Naive thymus-derived CD4-positive, alpha-beta T cell (primary cell): ENCODE measurements around the gene XYLT1. TPM values are rescaled to one million over a fixed set of nuclear protein-coding genes. Genes with fewer than 3 reads are reported as not detected.
A peak's percentile ranks its signal among the peaks of the same experiment; 100 is the strongest.

Experiments
- ATAC-seq: fragments of 150-1000 bp; cut with Tn5 transposase; 2 replicates; pipeline ENCODE4 v1.10.0; 2021; ENCODE audit warnings: mild to moderate bottlenecking, moderate library complexity
- CTCF ChIA-PET: fragments of 350-600 bp; sonication (Branson Sonifier 250); formaldehyde crosslinking; loops from one replicate; lab custom pipeline; 2021; ENCODE audit warnings: antibody characterized with exemption; lab: Charles Lee
- POLR2A ChIA-PET: fragments of 350-600 bp; sonication (Branson Sonifier 250); formaldehyde crosslinking; loops from one replicate; lab custom pipeline; 2021; ENCODE audit warnings: antibody characterized with exemption, inconsistent platforms; lab: Charles Lee
- DNase-seq, 9 donors: peaks; one replicate each; pipeline versions ENCODE4 v3.0.0 to v3.0.0-alpha.2; 2020 to 2022; ENCODE audit warnings: mixed read lengths in 1 of 9
- H3K27ac ChIP-seq: one replicate; pipeline ENCODE4 v1.7.0; 2013; ENCODE audit warnings: mild to moderate bottlenecking, low read depth, low read length, moderate library complexity
- H3K27me3 ChIP-seq, 2 donors: one replicate each; pipeline ENCODE4 v1.7.0; 2013; ENCODE audit warnings: low read length in 2 of 2, mild to moderate bottlenecking in 2 of 2, moderate library complexity in 2 of 2; ENCODE audit not compliant: control insufficient read depth in 2 of 2, insufficient read depth in 2 of 2
- H3K36me3 ChIP-seq, 3 experiments: 1 replicate in 2 of 3; 2 replicates in 1 of 3; pipeline ENCODE4 v1.7.0; 2013; ENCODE audit warnings: low read length in 3 of 3, mild to moderate bottlenecking in 3 of 3, moderate library complexity in 1 of 3; ENCODE audit not compliant: insufficient read depth in 3 of 3, control insufficient read depth in 2 of 3
- H3K4me1 ChIP-seq, 2 donors: one replicate each; pipeline ENCODE4 v1.7.0; 2013; ENCODE audit warnings: low read length in 2 of 2, mild to moderate bottlenecking in 2 of 2, moderate library complexity in 1 of 2; ENCODE audit not compliant: control insufficient read depth in 2 of 2, insufficient read depth in 2 of 2
- H3K4me3 ChIP-seq: 2 replicates; pipeline ENCODE4 v1.7.0; 2013; ENCODE audit warnings: mild to moderate bottlenecking, low read length
- H3K9me3 ChIP-seq, 3 experiments: 1 replicate in 2 of 3; 2 replicates in 1 of 3; pipeline ENCODE4 v1.7.0; 2013; ENCODE audit warnings: low read length in 3 of 3; ENCODE audit not compliant: control insufficient read depth in 2 of 3
- H3K27ac Mint-ChIP-seq, 9 donors: one replicate each; pipeline ENCODE4 v1.8.0; 2020 to 2022; ENCODE audit warnings: mixed read lengths in 9 of 9, mild to moderate bottlenecking in 8 of 9, moderate library complexity in 5 of 9, inconsistent platforms in 2 of 9
- H3K27me3 Mint-ChIP-seq, 5 donors: one replicate each; pipeline ENCODE4 v1.8.0; 2021 to 2022; ENCODE audit warnings: mixed read lengths in 5 of 5, mild to moderate bottlenecking in 1 of 5
- H3K36me3 Mint-ChIP-seq, 5 donors: one replicate each; pipeline ENCODE4 v1.8.0; 2020 to 2022; ENCODE audit warnings: mixed read lengths in 5 of 5, mild to moderate bottlenecking in 3 of 5, inconsistent platforms in 1 of 5
- H3K4me1 Mint-ChIP-seq, 7 donors: one replicate each; pipeline ENCODE4 v1.8.0; 2020 to 2022; ENCODE audit warnings: mixed read lengths in 7 of 7, mild to moderate bottlenecking in 3 of 7, inconsistent platforms in 1 of 7
- H3K4me3 Mint-ChIP-seq, 10 donors: one replicate each; pipeline ENCODE4 v1.8.0; 2020 to 2022; ENCODE audit warnings: mild to moderate bottlenecking in 10 of 10, mixed read lengths in 10 of 10, moderate library complexity in 6 of 10, inconsistent platforms in 2 of 10
- H3K9me3 Mint-ChIP-seq, 11 donors: one replicate each; pipeline ENCODE4 v1.8.0; 2020 to 2022; ENCODE audit warnings: mixed read lengths in 11 of 11, mild to moderate bottlenecking in 4 of 11, inconsistent platforms in 1 of 11, moderate library complexity in 1 of 11
- intact Hi-C, 2 donors: fragments of 100-400 bp; cut with micrococcal nuclease; formaldehyde crosslinking; loops; one replicate each; pipeline ENCODE4 v1.15.1; 2023
- polyA plus RNA-seq, 2 donors: library from polyadenylated mRNA; unstranded; fragments of 300-500 nt; fragmentation: Illumina TruSeq; gene quantifications; one replicate each; pipeline ENCODE4 v1.2.3, GENCODE V29; 2021
- total RNA-seq, 6 experiments: library from RNA in 5 of 6; stranded (reverse) in 5 of 6; gene quantifications; 1 replicate in 5 of 6; 2 replicates in 1 of 6; pipeline ENCODE4 v1.2.3 and lab custom pipeline; 2021 to 2026

The XYLT1 gene
- total and polyA plus RNA-seq, 7 experiments from 2014 or later: 1.9 to 50.4 (median 37.9) TPM

DNA sequence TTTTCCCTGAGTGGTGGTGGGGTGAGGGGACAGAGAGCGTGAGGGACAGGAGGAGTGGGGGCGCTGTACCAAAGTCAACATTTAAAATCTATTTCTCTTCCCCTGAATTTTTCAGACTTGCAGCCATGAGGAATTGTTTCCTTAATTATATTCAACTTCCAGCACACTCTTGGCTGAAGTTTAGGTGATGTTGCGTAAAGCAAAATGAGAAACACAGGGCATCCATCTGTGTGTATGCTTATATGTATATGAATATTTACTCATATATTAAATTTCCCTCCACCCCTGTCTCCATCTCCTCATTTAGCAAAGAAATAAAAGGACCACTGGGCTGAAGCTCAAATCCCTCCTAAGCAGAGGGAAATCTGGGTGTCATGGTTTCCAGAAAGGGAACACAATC is 218.1 kb downstream of the XYLT1 start:
- ChIA-PET POLR2A (no interaction called here), CTCF (interaction anchor here (0.5 kb wide), 1 partner anchor 22 kb away, joined by 3 read pairs; no protein-coding TSS in a partner anchor)
- Mint-ChIP-seq H3K27me3 (no peaks in the 10 kb centered on the region), H3K4me3 (no peak overlapping the region), H3K27ac (no peak overlapping the region), H3K4me1 (peaks cover 4 to 37% (median 17%) of the 10 kb centered on the region in 7 donors), H3K36me3 (peaks cover 2 to 53% (median 19%) of the 10 kb centered on the region in 5 donors), H3K9me3 (no peaks in the 10 kb centered on the region)
- peaks cover 0 to 5% (median 1%) of the 10 kb centered on the region in 3 experiments for H3K36me3 ChIP-seq
- H3K27ac ChIP-seq: no peak overlapping the region
- DNase-seq (no peak), ATAC-seq (no peak)
- H3K4me3 ChIP-seq: no peak overlapping the region
- H3K9me3 ChIP-seq: no peaks in the 10 kb centered on the region
- no peaks in the 10 kb centered on the region for H3K4me1 ChIP-seq
- intact Hi-C loops: no loop called here
- H3K27me3 ChIP-seq: no peaks in the 10 kb centered on the region

DNA sequence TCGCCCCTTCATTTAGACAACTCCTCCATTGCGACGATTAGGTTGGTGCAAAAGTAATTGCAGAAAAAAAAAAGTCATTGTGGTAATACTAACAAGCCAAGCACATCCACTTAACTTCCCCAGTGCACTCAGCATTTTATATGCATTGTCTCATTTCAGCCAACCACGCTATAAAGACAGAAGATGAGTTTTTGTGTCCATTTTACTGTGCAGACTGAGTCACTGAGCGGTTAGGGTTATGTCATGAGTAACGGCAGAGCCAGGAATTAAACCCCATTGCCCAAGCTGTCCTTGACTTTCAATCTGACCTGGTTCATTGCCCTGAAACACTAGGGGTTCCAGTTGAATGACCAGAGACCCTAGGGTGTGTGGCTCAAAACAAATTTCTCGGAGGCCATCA is 218.7 kb downstream of the XYLT1 start:
- Mint-ChIP-seq H3K4me1 (peaks cover 7 to 38% (median 20%) of the 10 kb centered on the region in 7 donors), H3K27ac (peak overlapping the region in 1 of 9 donors; percentile 18), H3K36me3 (peaks cover 0 to 47% (median 18%) of the 10 kb centered on the region in 5 donors), H3K27me3 (no peaks in the 10 kb centered on the region), H3K9me3 (no peaks in the 10 kb centered on the region), H3K4me3 (no peak overlapping the region)
- DNase-seq (no peak), ATAC-seq (no peak)
- POLR2A ChIA-PET: no interaction called here
- Histone ChIP-seq H3K4me1 (no peaks in the 10 kb centered on the region), H3K27ac (no peak overlapping the region), H3K9me3 (no peaks in the 10 kb centered on the region), H3K27me3 (no peaks in the 10 kb centered on the region), H3K4me3 (no peak overlapping the region), H3K36me3 (peaks cover 0 to 5% (median 0%) of the 10 kb centered on the region in 3 experiments)
- intact Hi-C loops: no loop called here
- CTCF ChIA-PET: no interaction called here

DNA sequence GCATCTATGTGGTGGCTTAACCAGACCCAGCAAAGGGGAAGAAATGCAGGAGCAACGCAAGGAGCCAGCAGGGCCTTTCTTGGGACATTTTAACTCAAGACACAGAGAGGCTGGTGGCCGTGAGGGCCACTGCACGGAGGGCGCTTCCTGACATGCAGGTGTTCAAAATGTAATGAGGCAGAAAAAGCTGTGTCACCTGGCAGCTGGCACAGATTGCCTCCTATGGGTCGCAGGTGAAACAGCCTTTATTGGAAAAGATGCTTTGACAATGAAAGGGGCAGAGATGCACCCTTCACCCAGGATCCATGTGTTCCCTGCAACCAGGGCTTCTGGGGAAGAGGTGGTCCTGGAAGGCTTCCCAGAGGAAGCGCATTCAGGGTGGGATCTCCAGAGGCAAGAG is 219.3 kb downstream of the XYLT1 start:
- Histone ChIP-seq H3K27me3 (no peaks in the 10 kb centered on the region), H3K4me3 (no peak overlapping the region), H3K4me1 (no peaks in the 10 kb centered on the region), H3K9me3 (no peaks in the 10 kb centered on the region), H3K36me3 (peaks cover 0 to 5% (median 0%) of the 10 kb centered on the region in 3 experiments), H3K27ac (no peak overlapping the region)
- POLR2A ChIA-PET: no interaction called here
- no peaks in the 10 kb centered on the region for H3K27me3 Mint-ChIP-seq
- peaks cover 10 to 44% (median 26%) of the 10 kb centered on the region in 7 donors for H3K4me1 Mint-ChIP-seq
- peaks cover 0 to 45% (median 18%) of the 10 kb centered on the region in 5 donors for H3K36me3 Mint-ChIP-seq
- no peak overlapping the region for H3K27ac Mint-ChIP-seq
- intact Hi-C loops: no loop called here
- DNase-seq: no peak
- ATAC-seq: no peak
- no peak overlapping the region for H3K4me3 Mint-ChIP-seq
- no peaks in the 10 kb centered on the region for H3K9me3 Mint-ChIP-seq
- CTCF ChIA-PET: no interaction called here

DNA sequence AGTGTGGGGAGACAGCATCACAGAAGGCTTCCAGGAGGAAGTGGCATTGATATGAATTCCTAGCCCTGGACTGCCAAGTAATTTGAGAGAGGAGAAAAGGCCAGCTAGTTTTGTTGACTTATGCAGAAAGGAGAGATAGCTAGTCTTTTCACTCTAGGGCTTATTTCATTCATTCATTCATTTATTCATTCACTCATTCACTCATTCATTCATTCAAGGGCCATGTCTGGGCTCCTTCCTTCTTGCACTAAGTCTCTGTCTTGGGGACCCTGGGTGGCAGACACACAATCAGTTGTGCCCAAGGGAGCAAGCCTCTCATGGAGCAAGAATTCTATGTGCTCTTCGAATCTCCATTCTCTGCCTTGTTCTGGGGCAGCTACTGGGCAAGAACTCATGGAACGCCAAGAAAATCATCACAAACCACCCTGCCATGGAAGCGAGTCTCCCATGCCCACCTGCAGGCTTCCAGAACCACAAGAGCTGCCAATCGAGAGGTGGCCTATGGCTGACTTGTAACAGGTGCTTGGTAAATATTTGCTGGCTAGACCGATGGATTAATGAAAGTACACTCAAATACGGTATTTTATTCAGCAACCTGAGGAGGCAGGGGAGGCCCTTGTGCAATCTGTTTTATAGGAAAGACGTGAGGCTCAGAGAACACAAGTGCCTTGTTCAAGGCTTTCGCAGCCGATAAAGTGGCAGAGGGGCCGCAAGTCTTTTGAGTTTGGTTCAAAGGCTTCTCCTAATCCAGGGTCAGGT is 223.6 kb downstream of the XYLT1 start:
- CTCF ChIA-PET: no interaction called here
- POLR2A ChIA-PET: no interaction called here
- Histone ChIP-seq H3K27me3 (no peaks in the 10 kb centered on the region), H3K36me3 (no peaks in the 10 kb centered on the region), H3K9me3 (no peaks in the 10 kb centered on the region), H3K4me3 (no peak overlapping the region), H3K4me1 (no peaks in the 10 kb centered on the region), H3K27ac (no peak overlapping the region)
- Mint-ChIP-seq H3K4me3 (no peak overlapping the region), H3K27me3 (no peaks in the 10 kb centered on the region), H3K36me3 (peaks cover 4 to 35% (median 21%) of the 10 kb centered on the region in 5 donors), H3K27ac (peak overlapping the region in 2 of 9 donors; percentile 2 to 62), H3K9me3 (no peaks in the 10 kb centered on the region), H3K4me1 (peaks cover 17 to 59% (median 35%) of the 10 kb centered on the region in 7 donors)
- DNase-seq: no peak
- no peak for ATAC-seq
- intact Hi-C loops: no loop called here

DNA sequence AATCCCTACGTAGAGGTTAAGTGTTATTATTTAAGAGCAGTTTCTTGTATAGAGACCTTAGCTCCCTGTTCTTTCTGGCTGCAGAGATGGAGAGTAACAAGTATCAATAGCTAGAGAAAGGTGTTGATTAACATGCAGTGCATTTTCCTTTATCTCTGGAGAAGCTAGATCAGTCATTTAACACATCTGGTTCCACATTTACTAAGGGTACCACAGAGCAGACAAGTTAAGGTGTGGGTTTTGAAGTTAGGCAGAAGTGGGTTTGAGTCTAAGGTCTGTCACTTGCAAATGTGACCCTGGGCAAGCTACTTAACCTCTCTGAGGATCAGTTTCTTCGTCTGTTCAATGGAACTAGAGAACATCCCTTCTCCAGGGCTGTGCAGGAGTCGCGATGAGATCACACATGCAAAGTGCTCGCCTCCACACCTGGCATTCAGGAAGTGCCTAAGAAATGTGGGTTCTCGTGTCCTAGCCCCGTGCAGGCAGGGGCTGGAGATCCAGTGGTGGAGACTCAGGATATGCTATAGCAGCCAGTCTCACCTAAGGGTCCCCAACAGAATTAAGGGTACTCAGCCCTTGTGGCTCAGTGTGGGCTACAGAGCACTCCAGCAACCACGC is 224.4 kb downstream of the XYLT1 start:
- Mint-ChIP-seq H3K4me1 (peaks cover 14 to 54% (median 32%) of the 10 kb centered on the region in 7 donors), H3K27me3 (no peaks in the 10 kb centered on the region), H3K9me3 (no peaks in the 10 kb centered on the region), H3K4me3 (no peak overlapping the region), H3K36me3 (peaks cover 4 to 36% (median 21%) of the 10 kb centered on the region in 5 donors), H3K27ac (peak overlapping the region in 3 of 9 donors; percentile 2 to 62 (median 27))
- DNase-seq (no peak), ATAC-seq (no peak)
- CTCF ChIA-PET: interaction anchor here (0.7 to 1.3 kb wide), 2 partner anchors 11 to 32 kb away, joined by 3 read pairs; no protein-coding TSS in a partner anchor
- intact Hi-C loops: no loop called here
- no peaks in the 10 kb centered on the region for H3K27me3 ChIP-seq
- no peak overlapping the region for H3K27ac ChIP-seq
- no peak overlapping the region for H3K4me3 ChIP-seq
- POLR2A ChIA-PET: no interaction called here
- no peaks in the 10 kb centered on the region for H3K9me3 ChIP-seq
- no peaks in the 10 kb centered on the region for H3K36me3 ChIP-seq
- no peaks in the 10 kb centered on the region for H3K4me1 ChIP-seq

DNA sequence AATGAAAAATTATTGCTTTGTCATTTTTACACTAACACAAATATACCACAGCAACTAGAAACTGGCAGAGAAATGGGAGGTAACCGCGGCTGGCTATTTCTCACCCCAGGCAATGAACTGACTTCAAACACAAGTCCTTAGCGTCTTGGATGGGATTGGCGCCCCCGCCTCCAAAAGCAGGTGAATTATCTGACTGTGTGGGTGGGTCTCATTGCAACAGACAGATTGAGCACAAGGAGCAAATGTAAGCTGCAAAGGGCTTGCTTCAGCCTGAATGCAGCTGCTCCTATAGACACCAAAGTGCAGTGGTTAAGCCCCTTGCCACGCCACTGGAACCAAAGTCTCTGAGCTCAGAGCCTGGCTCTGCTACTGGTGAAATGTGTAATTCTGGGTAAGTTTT is 225.0 kb downstream of the XYLT1 start:
- DNase-seq (no peak), ATAC-seq (no peak)
- ChIA-PET POLR2A (interaction anchor here (0.6 kb wide), 1 partner anchor 127 kb away, joined by 3 read pairs; no protein-coding TSS in a partner anchor), CTCF (interaction anchor here (0.7 to 1.3 kb wide), 2 partner anchors 11 to 32 kb away, joined by 3 read pairs; no protein-coding TSS in a partner anchor)
- H3K36me3 Mint-ChIP-seq: peaks cover 4 to 35% (median 21%) of the 10 kb centered on the region in 5 donors
- Histone ChIP-seq H3K27me3 (no peaks in the 10 kb centered on the region), H3K36me3 (no peaks in the 10 kb centered on the region), H3K27ac (no peak overlapping the region), H3K9me3 (no peaks in the 10 kb centered on the region), H3K4me1 (no peaks in the 10 kb centered on the region), H3K4me3 (no peak overlapping the region)
- H3K4me1 Mint-ChIP-seq: peaks cover 11 to 53% (median 32%) of the 10 kb centered on the region in 7 donors
- no peaks in the 10 kb centered on the region for H3K27me3 Mint-ChIP-seq
- H3K27ac Mint-ChIP-seq: no peak overlapping the region
- no peaks in the 10 kb centered on the region for H3K9me3 Mint-ChIP-seq
- no peak overlapping the region for H3K4me3 Mint-ChIP-seq
- intact Hi-C loops: no loop called here
